ENCODE data around the gene NFATC4. TPM values are rescaled to one million over a fixed set of nuclear protein-coding genes. Genes with fewer than 3 reads are reported as not detected.

The NFATC4 gene
- total RNA-seq, 1 donor from 2014 or later, result 298 TPM

Other genes with a start within 250 kb of the NFATC4 start
- 0.75 to 1.5 TPM (median 1.0 TPM) in 3 replicates for gene FITM1, start 237.5 kb upstream of the NFATC4 start, total RNA-seq
- gene PSME1, start 232.0 kb upstream of the NFATC4 start, total RNA-seq, result 148 to 154 TPM (median 154 TPM) in 3 replicates
- gene EMC9, start 226.6 kb upstream of the NFATC4 start, total RNA-seq, result 17.7 to 21.3 TPM (median 21.2 TPM) in 3 replicates
- gene PSME2, start 221.6 kb upstream of the NFATC4 start, total RNA-seq, result 143 to 149 TPM (median 148 TPM) in 3 replicates
- gene RNF31, start 220.7 kb upstream of the NFATC4 start, total RNA-seq, result 90.5 to 96.0 TPM (median 90.5 TPM) in 3 replicates
- gene IRF9, start 206.9 kb upstream of the NFATC4 start, total RNA-seq, result 244 to 274 TPM (median 250 TPM) in 3 replicates
- 465 to 486 TPM (median 484 TPM) in 3 replicates for gene REC8, start 196.1 kb upstream of the NFATC4 start, total RNA-seq
- gene IPO4, start 179.4 kb upstream of the NFATC4 start, total RNA-seq, result 38.4 to 43.2 TPM (median 39.3 TPM) in 3 replicates
- gene TM9SF1, start 172.7 kb upstream of the NFATC4 start, total RNA-seq, result 44.9 to 45.8 TPM (median 45.7 TPM) in 3 replicates
- 0.29 to 0.49 TPM (median 0.31 TPM) in 3 replicates for gene TSSK4, start 162.5 kb upstream of the NFATC4 start, total RNA-seq
- gene CHMP4A, start 154.7 kb upstream of the NFATC4 start, total RNA-seq, result 38.4 to 48.0 TPM (median 44.7 TPM) in 3 replicates
- gene MDP1, start 152.1 kb upstream of the NFATC4 start, total RNA-seq, result 18.0 to 18.4 TPM (median 18.3 TPM) in 3 replicates
- gene NEDD8, start 135.8 kb upstream of the NFATC4 start, total RNA-seq, result 148 to 156 TPM (median 155 TPM) in 3 replicates
- 72.5 to 78.7 TPM (median 74.1 TPM) in 3 replicates for gene GMPR2, start 135.3 kb upstream of the NFATC4 start, total RNA-seq
- gene TINF2, start 125.6 kb upstream of the NFATC4 start, total RNA-seq, result 49.1 to 55.2 TPM (median 51.1 TPM) in 3 replicates
- gene TGM1, start 105.0 kb upstream of the NFATC4 start, total RNA-seq, result 9.5 to 12.1 TPM (median 10.2 TPM) in 3 replicates
- 28.7 to 34.5 TPM (median 31.2 TPM) in 3 replicates for gene RABGGTA, start 96.6 kb upstream of the NFATC4 start, total RNA-seq
- gene DHRS1, start 68.4 kb upstream of the NFATC4 start, total RNA-seq, result 38.3 to 41.4 TPM (median 39.8 TPM) in 3 replicates
- gene NOP9, start 68.3 kb upstream of the NFATC4 start, total RNA-seq, result 27.8 to 30.8 TPM (median 28.8 TPM) in 3 replicates
- gene CIDEB, start 60.2 kb upstream of the NFATC4 start, total RNA-seq, result not detected in 3 replicates
- gene LTB4R2, start 58.0 kb upstream of the NFATC4 start, total RNA-seq, result 13.0 to 14.9 TPM (median 14.8 TPM) in 3 replicates
- gene LTB4R, start 56.7 kb upstream of the NFATC4 start, total RNA-seq, result 10.7 to 11.8 TPM (median 11.1 TPM) in 3 replicates
- gene ADCY4, start 33.1 kb upstream of the NFATC4 start, total RNA-seq, result 2.8 to 3.4 TPM (median 3.4 TPM) in 3 replicates
- 1.9 to 2.2 TPM (median 2.0 TPM) in 3 replicates for gene RIPK3, start 28.2 kb upstream of the NFATC4 start, total RNA-seq
- 171 to 173 TPM (median 173 TPM) in 3 replicates for gene NYNRIN, start 30.8 kb downstream of the NFATC4 start, total RNA-seq
- gene CBLN3, start 61.5 kb downstream of the NFATC4 start, total RNA-seq, result 3.9 to 5.5 TPM (median 4.8 TPM) in 3 replicates
- 89.2 to 92.2 TPM (median 89.3 TPM) in 3 replicates for gene KHNYN, start 61.8 kb downstream of the NFATC4 start, total RNA-seq
- gene SDR39U1, start 74.6 kb downstream of the NFATC4 start, total RNA-seq, result 56.7 to 69.3 TPM (median 64.2 TPM) in 3 replicates
- gene CMA1, start 140.1 kb downstream of the NFATC4 start, total RNA-seq, result not detected in 3 replicates
- not detected in 3 replicates for gene CTSG, start 208.1 kb downstream of the NFATC4 start, total RNA-seq
- gene GZMH, start 241.5 kb downstream of the NFATC4 start, total RNA-seq, result not detected in 3 replicates

All from mesothelial cell of epicardium (in vitro differentiated cells).